ENCODE measurements around the gene SH3PXD2B. TPM values are rescaled to one million over a fixed set of nuclear protein-coding genes. Genes with fewer than 3 reads are reported as not detected.

SH3PXD2B gene
- total RNA-seq, 1 donor from 2014 or later = 74.1 TPM

- no peak for DNase-seq (ENCODE audit: low spot score)
- Mint-ChIP-seq H3K27ac (ENCODE audit: unreplicated experiment) (no peak overlapping the region), H3K27me3 (ENCODE audit: unreplicated experiment) (no peaks in the 10 kb centered on the region), H3K4me3 (ENCODE audit: unreplicated experiment) (no peak overlapping the region), H3K36me3 (ENCODE audit: low read depth, unreplicated experiment) (no peaks in the 10 kb centered on the region), H3K4me1 (ENCODE audit: unreplicated experiment) (no peaks in the 10 kb centered on the region), H3K9me3 (ENCODE audit: unreplicated experiment) (no peaks in the 10 kb centered on the region)
- TF ChIP-seq, protein P1, sequence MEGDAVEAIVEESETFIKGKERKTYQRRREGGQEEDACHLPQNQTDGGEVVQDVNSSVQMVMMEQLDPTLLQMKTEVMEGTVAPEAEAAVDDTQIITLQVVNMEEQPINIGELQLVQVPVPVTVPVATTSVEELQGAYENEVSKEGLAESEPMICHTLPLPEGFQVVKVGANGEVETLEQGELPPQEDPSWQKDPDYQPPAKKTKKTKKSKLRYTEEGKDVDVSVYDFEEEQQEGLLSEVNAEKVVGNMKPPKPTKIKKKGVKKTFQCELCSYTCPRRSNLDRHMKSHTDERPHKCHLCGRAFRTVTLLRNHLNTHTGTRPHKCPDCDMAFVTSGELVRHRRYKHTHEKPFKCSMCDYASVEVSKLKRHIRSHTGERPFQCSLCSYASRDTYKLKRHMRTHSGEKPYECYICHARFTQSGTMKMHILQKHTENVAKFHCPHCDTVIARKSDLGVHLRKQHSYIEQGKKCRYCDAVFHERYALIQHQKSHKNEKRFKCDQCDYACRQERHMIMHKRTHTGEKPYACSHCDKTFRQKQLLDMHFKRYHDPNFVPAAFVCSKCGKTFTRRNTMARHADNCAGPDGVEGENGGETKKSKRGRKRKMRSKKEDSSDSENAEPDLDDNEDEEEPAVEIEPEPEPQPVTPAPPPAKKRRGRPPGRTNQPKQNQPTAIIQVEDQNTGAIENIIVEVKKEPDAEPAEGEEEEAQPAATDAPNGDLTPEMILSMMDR (IDR thresholded peaks at IDR 0.05; ENCODE audit: unreplicated experiment) = no peak
These were observed 132.7 kb downstream of the SH3PXD2B start for GRCh38 chr5:172321593-172321992.

- Mint-ChIP-seq H3K36me3 (ENCODE audit: low read depth, unreplicated experiment) (no peaks in the 10 kb centered on the region), H3K9me3 (ENCODE audit: unreplicated experiment) (no peaks in the 10 kb centered on the region), H3K27me3 (ENCODE audit: unreplicated experiment) (no peaks in the 10 kb centered on the region), H3K27ac (ENCODE audit: unreplicated experiment) (no peak overlapping the region), H3K4me3 (ENCODE audit: unreplicated experiment) (no peak overlapping the region), H3K4me1 (ENCODE audit: unreplicated experiment) (no peaks in the 10 kb centered on the region)
- DNase-seq (ENCODE audit: low spot score) = no peak
- TF ChIP-seq, protein P1 (IDR thresholded peaks at IDR 0.05; ENCODE audit: unreplicated experiment) = no peak
These were observed 134.4 kb downstream of the SH3PXD2B start for GRCh38 chr5:172319708-172320441.

DNA sequence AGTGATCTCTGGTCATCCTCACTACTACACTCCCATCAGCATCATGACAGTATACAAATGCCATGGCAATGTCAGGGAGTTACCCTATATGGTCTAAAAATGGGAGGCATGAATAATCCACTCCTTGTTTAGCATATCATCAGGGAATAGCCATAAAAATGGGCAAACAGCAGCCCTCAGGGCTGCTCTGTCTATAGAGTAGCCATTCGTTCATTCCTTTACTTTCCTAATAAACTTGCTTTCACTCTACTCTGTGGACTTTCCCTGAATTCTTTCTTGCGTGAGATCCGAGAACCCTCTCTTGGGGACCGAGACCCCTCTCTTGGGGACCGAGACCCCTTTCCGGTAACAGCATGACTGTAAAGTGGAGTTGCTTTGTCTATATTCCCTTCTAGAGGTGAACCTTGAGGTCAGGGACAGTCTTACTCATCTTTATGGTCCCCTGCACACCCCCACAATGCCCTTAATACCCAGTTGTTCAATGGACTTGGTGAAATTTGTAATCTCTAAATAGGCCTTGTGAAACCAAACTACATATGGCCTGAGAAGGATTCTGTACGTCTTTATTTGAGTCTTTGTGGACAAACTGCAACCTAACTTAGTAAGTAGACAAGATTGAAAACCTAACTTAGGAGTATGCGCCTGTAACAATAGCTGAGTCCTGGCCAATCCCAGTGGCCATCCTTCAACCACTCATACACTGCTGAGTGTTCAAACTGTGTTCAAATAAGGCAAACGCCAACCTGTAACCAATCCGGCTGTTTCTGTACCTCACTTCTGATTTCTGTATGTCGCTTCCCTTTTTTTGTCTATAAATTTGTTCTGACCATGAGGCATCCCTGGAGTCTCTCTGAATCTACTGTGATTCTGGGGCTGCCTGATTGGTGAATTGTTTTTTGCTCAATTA, 138.5 kb downstream of the SH3PXD2B start:
- DNase-seq (ENCODE audit: low spot score) = no peak
- no peak overlapping the region for H3K27ac Mint-ChIP-seq (ENCODE audit: unreplicated experiment)
- H3K36me3 Mint-ChIP-seq (ENCODE audit: low read depth, unreplicated experiment) = no peaks in the 10 kb centered on the region
- no peaks in the 10 kb centered on the region for H3K4me1 Mint-ChIP-seq (ENCODE audit: unreplicated experiment)
- H3K27me3 Mint-ChIP-seq (ENCODE audit: unreplicated experiment) = peaks cover 2% of the 10 kb centered on the region
- no peak overlapping the region for H3K4me3 Mint-ChIP-seq (ENCODE audit: unreplicated experiment)
- TF ChIP-seq, protein P1 (IDR thresholded peaks at IDR 0.05; ENCODE audit: unreplicated experiment) = no peak
- H3K9me3 Mint-ChIP-seq (ENCODE audit: unreplicated experiment) = no peaks in the 10 kb centered on the region

- no peak for DNase-seq (ENCODE audit: low spot score)
- peaks cover 2% of the 10 kb centered on the region for H3K27me3 Mint-ChIP-seq (ENCODE audit: unreplicated experiment)
- H3K36me3 Mint-ChIP-seq (ENCODE audit: low read depth, unreplicated experiment) = no peaks in the 10 kb centered on the region
- TF ChIP-seq, protein P1 (IDR thresholded peaks at IDR 0.05; ENCODE audit: unreplicated experiment) = no peak
- no peaks in the 10 kb centered on the region for H3K9me3 Mint-ChIP-seq (ENCODE audit: unreplicated experiment)
- H3K27ac Mint-ChIP-seq (ENCODE audit: unreplicated experiment) = no peak overlapping the region
- no peak overlapping the region for H3K4me3 Mint-ChIP-seq (ENCODE audit: unreplicated experiment)
- H3K4me1 Mint-ChIP-seq (ENCODE audit: unreplicated experiment) = no peaks in the 10 kb centered on the region
These were observed 140.4 kb downstream of the SH3PXD2B start for GRCh38 chr5:172313915-172314314.

GRCh38 chr5:172312286-172312685, 142.0 kb downstream of the SH3PXD2B start:
- H3K4me1 Mint-ChIP-seq (ENCODE audit: unreplicated experiment) = no peaks in the 10 kb centered on the region
- no peaks in the 10 kb centered on the region for H3K9me3 Mint-ChIP-seq (ENCODE audit: unreplicated experiment)
- H3K27me3 Mint-ChIP-seq (ENCODE audit: unreplicated experiment) = peaks cover 4% of the 10 kb centered on the region
- no peak overlapping the region for H3K27ac Mint-ChIP-seq (ENCODE audit: unreplicated experiment)
- TF ChIP-seq, protein P1 (IDR thresholded peaks at IDR 0.05; ENCODE audit: unreplicated experiment) = no peak
- no peak for DNase-seq (ENCODE audit: low spot score)
- no peaks in the 10 kb centered on the region for H3K36me3 Mint-ChIP-seq (ENCODE audit: low read depth, unreplicated experiment)
- no peak overlapping the region for H3K4me3 Mint-ChIP-seq (ENCODE audit: unreplicated experiment)

Data from endothelial cell (in vitro differentiated cells).